Breast epithelium (tissue), 3 donors: Measurements from ENCODE around the gene MSRB1.

Experiments
- POLR2A ChIP-seq: fragments of 450-650 bp; IDR thresholded peaks from one replicate; pipeline ENCODE4 v1.6.1; 2016; ENCODE audit warnings: antibody characterized with exemption, mild to moderate bottlenecking, moderate library complexity
- POLR2AphosphoS5 ChIP-seq, 3 donors: sonication (generic); formaldehyde crosslinking; IDR thresholded peaks; one replicate each; pipeline ENCODE4 v1.6.1; 2017; ENCODE audit warnings: antibody characterized with exemption in 3 of 3
- TF ChIP-seq, protein P1 (sequence below), 3 donors: fragments of 450-650 bp; IDR thresholded peaks; one replicate each; pipeline ENCODE4 v1.5.1; 2016 to 2017; ENCODE audit warnings: antibody characterized with exemption in 3 of 3, mild to moderate bottlenecking in 3 of 3, moderate library complexity in 3 of 3

DNA sequence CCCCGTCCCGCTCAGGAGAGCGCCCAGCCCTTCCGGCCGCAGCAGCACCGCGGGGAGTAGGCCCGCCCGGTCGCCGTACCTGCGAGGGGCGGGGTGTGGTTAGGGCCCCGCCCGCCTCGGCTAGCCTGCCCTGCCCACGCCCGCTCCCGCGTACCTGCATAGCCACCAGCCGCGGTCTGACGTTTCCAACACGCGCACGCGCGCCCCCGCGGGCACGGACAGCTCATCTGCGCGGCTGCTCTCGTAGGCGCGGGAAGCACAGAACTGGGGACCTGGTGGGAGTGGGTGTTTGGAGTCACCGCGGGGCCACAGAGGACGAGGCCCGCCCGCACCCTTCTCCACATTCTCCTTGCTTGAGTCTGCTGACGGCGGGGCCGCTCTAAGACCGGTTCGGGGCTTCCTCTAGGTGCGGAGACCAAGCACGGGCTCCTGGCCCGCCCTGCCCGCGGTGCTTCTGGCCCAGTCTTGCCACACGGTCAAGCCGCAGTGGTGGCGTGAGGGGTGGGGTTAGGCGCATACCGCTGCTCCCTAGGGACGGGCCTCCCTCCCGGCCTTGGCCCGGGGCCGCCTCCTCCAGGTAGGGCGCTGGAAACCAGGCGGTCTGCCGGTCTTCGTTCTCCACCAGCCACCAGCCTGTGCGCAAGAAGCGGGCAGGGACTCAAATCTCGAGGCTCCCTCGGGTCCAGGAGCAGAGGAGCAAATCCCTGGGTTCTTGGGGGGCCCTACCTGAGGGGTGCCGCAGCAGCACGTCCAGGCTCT lies 36.5 kb upstream of the MSRB1 start:
- TF ChIP-seq, protein P1, sequence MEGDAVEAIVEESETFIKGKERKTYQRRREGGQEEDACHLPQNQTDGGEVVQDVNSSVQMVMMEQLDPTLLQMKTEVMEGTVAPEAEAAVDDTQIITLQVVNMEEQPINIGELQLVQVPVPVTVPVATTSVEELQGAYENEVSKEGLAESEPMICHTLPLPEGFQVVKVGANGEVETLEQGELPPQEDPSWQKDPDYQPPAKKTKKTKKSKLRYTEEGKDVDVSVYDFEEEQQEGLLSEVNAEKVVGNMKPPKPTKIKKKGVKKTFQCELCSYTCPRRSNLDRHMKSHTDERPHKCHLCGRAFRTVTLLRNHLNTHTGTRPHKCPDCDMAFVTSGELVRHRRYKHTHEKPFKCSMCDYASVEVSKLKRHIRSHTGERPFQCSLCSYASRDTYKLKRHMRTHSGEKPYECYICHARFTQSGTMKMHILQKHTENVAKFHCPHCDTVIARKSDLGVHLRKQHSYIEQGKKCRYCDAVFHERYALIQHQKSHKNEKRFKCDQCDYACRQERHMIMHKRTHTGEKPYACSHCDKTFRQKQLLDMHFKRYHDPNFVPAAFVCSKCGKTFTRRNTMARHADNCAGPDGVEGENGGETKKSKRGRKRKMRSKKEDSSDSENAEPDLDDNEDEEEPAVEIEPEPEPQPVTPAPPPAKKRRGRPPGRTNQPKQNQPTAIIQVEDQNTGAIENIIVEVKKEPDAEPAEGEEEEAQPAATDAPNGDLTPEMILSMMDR (IDR thresholded peaks at IDR 0.05), result no peak
- TF ChIP-seq POLR2AphosphoS5 (IDR thresholded peaks at IDR 0.05) (no peak), POLR2A (no peak)
